ENCODE measurements around the gene NME3.
"Not testable (repeated sequence)": the region's sequence is repeated elsewhere in the genome, so short reads cannot be mapped to it uniquely, and the experiment has no call there.

NME3 gene

GRCh38 chr16:1771188-1771863 lies at the start of gene NME3:
NME3 (minus strand) TSS chr16:1771543; CDS start chr16:1771534, 9 bp downstream.
- no peak for DNase-seq (ENCODE audit: low read depth, low spot score)

- no peak for DNase-seq (ENCODE audit: low read depth, low spot score)
Observed at GRCh38 chr16:1820946-1821290, 49.6 kb upstream of the NME3 start.

- DNase-seq (ENCODE audit: low read depth, low spot score) = no peak
Observed at GRCh38 chr16:1820096-1820945, 49.0 kb upstream of the NME3 start.

- no peak for DNase-seq (ENCODE audit: low read depth, low spot score)
Observed at GRCh38 chr16:1819611-1820010, 48.3 kb upstream of the NME3 start.

DNA sequence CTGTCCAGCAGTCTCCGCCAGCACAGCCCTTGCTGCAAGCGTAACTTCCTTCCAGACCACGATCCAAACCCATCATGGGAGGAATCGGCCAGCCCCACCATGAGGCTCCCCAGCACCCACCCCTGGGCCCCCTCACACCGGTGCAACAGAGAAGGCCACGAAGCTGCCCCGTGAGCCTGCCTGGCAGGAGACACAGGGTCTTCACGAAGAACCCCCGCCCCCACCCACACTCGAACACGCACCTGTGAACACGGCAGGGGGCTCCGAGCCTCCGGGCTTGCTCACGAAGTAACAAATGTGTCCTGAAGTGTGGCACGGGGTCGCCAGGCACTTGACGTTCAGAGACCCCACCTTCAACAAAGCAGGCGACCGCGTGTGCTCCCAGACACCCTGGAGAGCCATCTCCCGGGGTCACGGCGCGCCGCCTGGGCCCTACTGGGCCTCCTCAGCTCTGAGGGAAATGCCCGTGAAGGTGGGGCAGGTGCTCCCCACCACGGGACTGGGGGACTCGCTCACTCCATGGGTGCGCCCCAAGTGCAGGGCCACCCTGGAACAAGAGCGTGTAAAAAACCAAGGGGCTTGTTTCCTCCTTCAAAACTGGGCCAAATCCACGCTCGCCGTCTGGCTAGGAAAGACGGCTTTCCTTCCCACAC lies 47.7 kb upstream of the NME3 start:
- no peak for DNase-seq (ENCODE audit: low read depth, low spot score)

- no peak for DNase-seq (ENCODE audit: low read depth, low spot score)
Observed at GRCh38 chr16:1818204-1818872, 47.0 kb upstream of the NME3 start.

- no peak for DNase-seq (ENCODE audit: low read depth, low spot score)
Observed at GRCh38 chr16:1817716-1818115, 46.4 kb upstream of the NME3 start.

- no peak for DNase-seq (ENCODE audit: low read depth, low spot score)
Observed at GRCh38 chr16:1817276-1817589, 45.9 kb upstream of the NME3 start.

- DNase-seq (ENCODE audit: low read depth, low spot score) = no peak
Observed at GRCh38 chr16:1816396-1817275, 45.3 kb upstream of the NME3 start.

DNA sequence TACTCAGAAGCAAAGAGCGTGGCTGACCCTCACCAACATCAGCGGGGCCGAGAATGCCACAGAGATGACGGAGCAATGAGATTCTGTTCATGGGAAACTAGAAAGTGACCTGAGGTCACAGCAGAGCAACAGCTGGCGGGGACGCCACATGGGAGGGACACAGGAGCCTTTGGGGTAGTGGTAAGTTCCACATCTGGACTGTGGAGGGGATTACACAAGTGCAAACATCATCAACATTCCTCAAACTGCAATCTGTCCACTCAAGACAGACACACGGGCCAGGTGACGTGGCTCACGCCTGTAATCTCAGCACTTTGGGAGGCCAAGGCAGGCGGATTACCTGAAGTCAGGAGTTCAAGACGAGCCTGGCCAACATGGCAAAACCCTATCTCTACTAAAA lies 44.1 kb upstream of the NME3 start:
- no peak for DNase-seq (ENCODE audit: low read depth, low spot score)

- no peak for DNase-seq (ENCODE audit: low read depth, low spot score)
Observed at GRCh38 chr16:1812732-1813163, 41.4 kb upstream of the NME3 start.

GRCh38 chr16:1810536-1810935 lies 39.2 kb upstream of the NME3 start:
- no peak for DNase-seq (ENCODE audit: low read depth, low spot score)

- no peak for DNase-seq (ENCODE audit: low read depth, low spot score)
Observed at GRCh38 chr16:1810106-1810505, 38.8 kb upstream of the NME3 start.

DNA sequence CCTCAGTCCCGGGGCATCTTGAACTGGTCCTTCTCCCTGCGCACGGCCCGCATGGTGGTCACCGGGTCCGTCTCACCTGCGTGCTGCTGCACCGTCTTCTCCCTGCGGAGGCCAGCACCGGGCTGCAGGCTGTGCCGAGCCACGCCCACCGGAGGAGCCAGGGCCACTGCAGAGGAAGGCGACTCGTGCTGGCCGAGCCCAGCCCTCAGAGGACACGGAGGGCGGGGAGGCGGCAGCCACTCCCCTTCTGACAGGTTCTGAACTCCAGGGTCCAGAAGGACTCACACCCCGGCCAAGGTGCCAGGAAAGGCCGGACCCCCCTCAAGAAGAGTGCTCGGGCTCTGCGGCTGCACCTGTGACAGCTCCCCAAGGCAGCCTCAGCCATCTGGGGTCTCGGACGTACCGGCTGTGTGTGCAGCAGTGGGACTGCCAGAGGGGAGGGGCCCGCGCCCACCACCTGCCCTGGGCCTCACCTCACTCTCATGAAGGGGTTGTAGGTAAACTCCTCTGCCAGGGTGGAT lies 38.0 kb upstream of the NME3 start:
- DNase-seq (ENCODE audit: low read depth, low spot score) = no peak

GRCh38 chr16:1808691-1809090 lies 37.3 kb upstream of the NME3 start:
- DNase-seq (ENCODE audit: low read depth, low spot score) = no peak

GRCh38 chr16:1807626-1808025 lies 36.3 kb upstream of the NME3 start:
- no peak for DNase-seq (ENCODE audit: low read depth, low spot score)

DNA sequence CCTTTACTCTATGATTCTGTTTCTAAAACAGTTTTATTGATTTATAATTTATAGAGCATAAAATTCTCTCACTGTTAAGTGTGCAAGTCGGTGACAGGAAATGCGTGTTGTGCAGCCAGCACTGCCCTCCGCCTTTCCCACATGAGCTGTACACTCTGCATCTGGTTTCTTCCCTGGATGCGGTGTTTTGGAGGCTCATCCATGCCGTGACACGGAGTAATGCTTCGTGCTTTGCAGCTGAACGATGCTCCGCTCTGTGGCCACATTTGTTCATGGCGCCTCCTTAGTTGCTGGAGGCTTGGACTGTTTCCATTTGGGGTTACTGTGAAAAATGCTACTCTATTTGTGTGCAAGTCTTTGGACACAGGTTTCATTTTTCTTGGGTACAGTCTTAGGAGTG lies 29.4 kb upstream of the NME3 start:
- no peak for DNase-seq (ENCODE audit: low read depth, low spot score)

- DNase-seq (ENCODE audit: low read depth, low spot score) = not testable (repeated sequence)
Observed at GRCh38 chr16:1799263-1799662, 27.9 kb upstream of the NME3 start.

DNA sequence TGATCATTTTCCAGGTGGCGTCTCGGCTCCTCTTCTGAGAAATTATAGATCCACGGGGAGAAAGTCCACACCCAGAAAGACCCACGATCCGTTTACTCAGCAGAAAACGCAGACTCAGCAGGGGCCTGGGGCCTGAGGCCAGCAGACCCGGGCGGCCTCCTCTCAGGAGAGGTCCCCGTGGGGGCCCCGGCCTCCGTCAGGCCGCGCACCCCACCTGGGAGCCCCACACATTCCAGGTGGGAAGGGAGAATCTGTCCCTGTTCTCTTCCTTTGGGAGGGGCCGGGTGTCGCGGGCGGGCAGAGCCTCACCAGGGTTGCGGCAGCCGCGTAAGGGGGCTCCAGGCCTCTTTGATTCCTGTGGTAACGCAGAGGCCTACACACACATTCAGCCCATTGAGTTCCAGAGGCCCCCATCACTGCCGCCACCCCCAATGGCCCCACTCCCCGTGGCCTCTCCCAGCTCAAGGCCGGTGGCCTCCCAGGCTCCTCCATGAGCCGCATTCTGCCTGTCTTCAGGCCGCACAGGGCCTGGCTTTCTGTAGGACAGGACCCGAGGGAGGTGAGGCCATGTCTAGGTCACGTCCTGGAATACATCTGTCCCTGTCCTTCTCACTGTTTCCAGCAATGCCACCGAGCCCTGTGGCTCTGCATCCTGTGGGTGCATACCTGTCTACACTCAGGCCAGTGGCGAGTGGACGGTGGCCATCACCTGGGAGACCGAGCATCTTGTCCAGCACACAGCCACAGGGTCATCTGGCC lies 23.7 kb upstream of the NME3 start:
- no peak for DNase-seq (ENCODE audit: low read depth, low spot score)

DNA sequence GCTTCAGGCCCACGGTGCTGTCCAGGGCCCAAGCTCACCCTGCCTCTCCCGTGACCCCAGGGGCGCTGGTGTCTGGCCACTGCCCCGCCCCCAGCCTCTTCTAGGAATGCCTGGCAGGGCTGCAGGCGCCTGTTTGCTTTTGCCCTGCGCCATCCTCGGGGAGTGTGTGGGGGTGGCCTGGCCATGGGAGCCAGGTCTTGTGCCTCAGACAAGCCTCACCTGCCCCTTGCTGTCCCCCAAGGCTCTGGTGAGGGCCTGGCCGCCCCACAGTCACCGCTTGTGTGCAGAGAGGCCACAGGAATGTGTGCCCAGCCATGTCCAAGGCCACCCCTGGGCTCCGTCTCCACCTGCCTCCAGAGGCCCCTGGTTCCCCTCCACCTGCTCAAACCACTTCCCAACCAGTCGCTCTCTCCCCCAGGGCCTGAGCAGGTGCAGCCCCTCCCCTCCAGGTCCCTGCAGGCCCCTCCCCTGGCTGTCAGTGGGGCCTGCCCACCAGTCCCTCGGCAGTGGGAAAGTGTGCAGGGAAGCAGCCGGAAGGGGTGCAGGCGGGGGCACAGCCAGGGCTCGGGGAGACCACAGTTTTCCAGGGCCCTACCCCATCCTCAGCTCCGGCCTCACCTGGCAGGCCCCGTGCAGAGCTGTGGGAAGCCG lies 23.0 kb upstream of the NME3 start:
- no peak for DNase-seq (ENCODE audit: low read depth, low spot score)

Data from iPS DF 19.7 (cell line).